ENCODE data around the gene UBE2QL1. TPM values are rescaled to one million over a fixed set of nuclear protein-coding genes. Genes with fewer than 3 reads are reported as not detected.

Gene UBE2QL1
- polyA plus RNA-seq, 2 of the 4 experiments (the other 2 are of a cell fraction): 0.04 TPM

- 8% methylated on average over 2 of the region's 2 CpGs for WGBS (ENCODE audit: missing lambda C conversion rate)
- TF ChIP-seq BHLHE40 (IDR thresholded peaks at IDR 0.05; ENCODE audit: low read depth, low read length) (no peak), RNF2 (IDR thresholded peaks at IDR 0.05; ENCODE audit: borderline replicate concordance, low read depth) (no peak), CBX2 (IDR thresholded peaks at IDR 0.05; ENCODE audit: borderline replicate concordance, low read depth) (no peak), E2F6 (IDR thresholded peaks at IDR 0.05; ENCODE audit: borderline replicate concordance, low read depth) (no peak), GATA3 (IDR thresholded peaks at IDR 0.05; ENCODE audit: borderline replicate concordance) (no peak), REST (IDR thresholded peaks at IDR 0.05) (no peak), JUN (IDR thresholded peaks at IDR 0.05) (no peak), MAFK (IDR thresholded peaks at IDR 0.05; ENCODE audit: partially characterized antibody) (no peak), CBX8 (IDR thresholded peaks at IDR 0.05) (no peak)
- TF ChIP-seq, protein P1, sequence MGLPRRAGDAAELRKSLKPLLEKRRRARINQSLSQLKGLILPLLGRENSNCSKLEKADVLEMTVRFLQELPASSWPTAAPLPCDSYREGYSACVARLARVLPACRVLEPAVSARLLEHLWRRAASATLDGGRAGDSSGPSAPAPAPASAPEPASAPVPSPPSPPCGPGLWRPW (IDR thresholded peaks at IDR 0.05): no peak
- no peak for DNase-seq (ENCODE audit: low read depth in 1 of 2, low spot score in 1 of 2)
- no peak for FAIRE-seq
- ChIA-PET CTCF (interaction anchor here (1.1 kb wide), 1 partner anchor 567 kb away, joined by 4 read pairs; no protein-coding TSS in a partner anchor), POLR2A (no interaction called here)
- Histone ChIP-seq H3K27ac (no peak overlapping the region), H3K4me1 (peaks cover 3% of the 10 kb centered on the region; the same call in 1 of the 3 replicates), H3K4me3 (no peak overlapping the region), H3K9me3 (peaks cover 13% of the 10 kb centered on the region; the same call in 1 of the 3 replicates), H3K4me2 (no peak overlapping the region)
- ATAC-seq: no peak
These were observed 5.4 kb downstream of the UBE2QL1 start for GRCh38 chr5:6453937-6454560.

DNA sequence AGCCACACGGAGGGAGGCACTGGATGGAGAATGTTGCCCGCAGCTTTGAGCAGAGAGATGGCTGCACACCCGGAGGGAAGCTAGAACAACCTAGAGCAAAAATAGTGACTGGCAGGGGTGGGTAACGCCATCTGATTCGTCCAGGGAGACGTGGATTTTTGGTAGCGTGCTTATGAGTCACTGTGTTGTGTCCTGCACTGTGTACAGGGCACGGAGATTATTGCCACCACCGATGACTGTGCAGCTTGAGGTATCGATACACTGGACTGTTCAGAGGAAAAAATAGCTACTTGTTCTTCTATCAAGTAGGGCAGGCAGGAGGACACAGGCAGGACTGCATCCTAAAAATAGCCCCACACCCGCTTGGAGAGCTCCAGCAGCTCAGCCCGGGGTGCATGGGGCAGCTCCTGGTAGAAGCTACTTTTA is 6.0 kb downstream of the UBE2QL1 start:
- Histone ChIP-seq H3K4me1 (no peaks in the 10 kb centered on the region), H3K4me3 (no peak overlapping the region), H3K9me3 (peaks cover 13% of the 10 kb centered on the region; the same call in 2 of the 3 replicates), H3K4me2 (no peak overlapping the region), H3K27ac (no peak overlapping the region)
- CTCF ChIA-PET: interaction anchor here (1.1 kb wide), 1 partner anchor 568 kb away, joined by 4 read pairs; no protein-coding TSS in a partner anchor
- POLR2A ChIA-PET: no interaction called here
- no peak for FAIRE-seq
- ATAC-seq: no peak
- DNase-seq (ENCODE audit: low read depth in 1 of 2, low spot score in 1 of 2): no peak
- TF ChIP-seq CHD2 (IDR thresholded peaks at IDR 0.05; ENCODE audit: low read length, partially characterized antibody): no peak
- no peak for TF ChIP-seq MAFK (IDR thresholded peaks at IDR 0.05; ENCODE audit: partially characterized antibody)
- no peak for TF ChIP-seq CHD4 (IDR thresholded peaks at IDR 0.05; ENCODE audit: borderline replicate concordance)
- TF ChIP-seq ZSCAN20 (CRISPR knock-in tag; IDR thresholded peaks at IDR 0.05): no peak
- no peak for TF ChIP-seq FOSL2 (IDR thresholded peaks at IDR 0.05)
- TF ChIP-seq FOSL2 (CRISPR knock-in tag; IDR thresholded peaks at IDR 0.05): no peak
- no peak for TF ChIP-seq NR3C1 (IDR thresholded peaks at IDR 0.05)
- no peak for TF ChIP-seq SREBF2 (IDR thresholded peaks at IDR 0.05)
- TF ChIP-seq, protein P2, sequence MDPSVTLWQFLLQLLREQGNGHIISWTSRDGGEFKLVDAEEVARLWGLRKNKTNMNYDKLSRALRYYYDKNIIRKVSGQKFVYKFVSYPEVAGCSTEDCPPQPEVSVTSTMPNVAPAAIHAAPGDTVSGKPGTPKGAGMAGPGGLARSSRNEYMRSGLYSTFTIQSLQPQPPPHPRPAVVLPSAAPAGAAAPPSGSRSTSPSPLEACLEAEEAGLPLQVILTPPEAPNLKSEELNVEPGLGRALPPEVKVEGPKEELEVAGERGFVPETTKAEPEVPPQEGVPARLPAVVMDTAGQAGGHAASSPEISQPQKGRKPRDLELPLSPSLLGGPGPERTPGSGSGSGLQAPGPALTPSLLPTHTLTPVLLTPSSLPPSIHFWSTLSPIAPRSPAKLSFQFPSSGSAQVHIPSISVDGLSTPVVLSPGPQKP (IDR thresholded peaks at IDR 0.05; ENCODE audit: low read depth, low read length): no peak
- TF ChIP-seq EP300 (IDR thresholded peaks at IDR 0.05): no peak
- TF ChIP-seq, protein P3, sequence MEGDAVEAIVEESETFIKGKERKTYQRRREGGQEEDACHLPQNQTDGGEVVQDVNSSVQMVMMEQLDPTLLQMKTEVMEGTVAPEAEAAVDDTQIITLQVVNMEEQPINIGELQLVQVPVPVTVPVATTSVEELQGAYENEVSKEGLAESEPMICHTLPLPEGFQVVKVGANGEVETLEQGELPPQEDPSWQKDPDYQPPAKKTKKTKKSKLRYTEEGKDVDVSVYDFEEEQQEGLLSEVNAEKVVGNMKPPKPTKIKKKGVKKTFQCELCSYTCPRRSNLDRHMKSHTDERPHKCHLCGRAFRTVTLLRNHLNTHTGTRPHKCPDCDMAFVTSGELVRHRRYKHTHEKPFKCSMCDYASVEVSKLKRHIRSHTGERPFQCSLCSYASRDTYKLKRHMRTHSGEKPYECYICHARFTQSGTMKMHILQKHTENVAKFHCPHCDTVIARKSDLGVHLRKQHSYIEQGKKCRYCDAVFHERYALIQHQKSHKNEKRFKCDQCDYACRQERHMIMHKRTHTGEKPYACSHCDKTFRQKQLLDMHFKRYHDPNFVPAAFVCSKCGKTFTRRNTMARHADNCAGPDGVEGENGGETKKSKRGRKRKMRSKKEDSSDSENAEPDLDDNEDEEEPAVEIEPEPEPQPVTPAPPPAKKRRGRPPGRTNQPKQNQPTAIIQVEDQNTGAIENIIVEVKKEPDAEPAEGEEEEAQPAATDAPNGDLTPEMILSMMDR (IDR thresholded peaks at IDR 0.05): no peak
- WGBS (ENCODE audit: missing lambda C conversion rate): 17% methylated on average over 12 of the region's 12 CpGs
